ENCODE data around the gene CDC73.

The CDC73 gene

DNA sequence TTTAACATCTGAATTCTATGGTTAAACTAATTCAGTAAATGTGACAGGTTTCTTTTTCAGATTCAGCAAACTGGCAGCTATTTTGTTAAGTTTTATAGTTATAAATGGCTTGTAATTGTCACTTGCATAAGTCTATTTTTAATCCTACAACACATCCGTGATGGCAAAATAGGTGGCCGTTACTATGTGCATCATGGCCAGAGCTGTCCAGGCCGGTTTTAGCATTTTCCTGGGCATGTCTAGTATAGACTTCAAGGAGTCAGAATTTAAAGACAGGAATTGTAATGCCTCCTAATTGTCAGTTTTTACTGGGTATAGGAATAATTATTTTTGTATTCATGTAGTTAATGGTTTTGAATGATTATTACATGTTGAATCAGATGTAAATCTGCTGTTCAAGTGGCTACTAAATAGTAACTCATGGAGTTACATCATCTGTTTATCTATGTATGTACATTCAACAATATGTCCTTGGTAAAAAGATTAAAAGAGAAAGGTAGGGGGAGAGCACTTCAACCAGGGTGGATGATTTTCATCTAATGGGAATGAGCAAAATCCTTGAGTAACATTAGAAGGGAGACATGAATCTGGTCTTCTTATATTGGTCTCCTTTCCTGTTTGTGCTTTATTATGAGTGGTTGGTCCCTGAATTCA lies 67.7 kb downstream of the CDC73 start:
- no peak for TF ChIP-seq ZNF70 (CRISPR knock-in tag; IDR thresholded peaks at IDR 0.05)
- TF ChIP-seq ZNF565 (CRISPR knock-in tag; conservative IDR thresholded peaks at IDR 0.05; ENCODE audit: low read depth): no peak
- TF ChIP-seq BACH2 (CRISPR knock-in tag; IDR thresholded peaks at IDR 0.05; ENCODE audit: borderline replicate concordance): no peak
- TF ChIP-seq, protein P1, sequence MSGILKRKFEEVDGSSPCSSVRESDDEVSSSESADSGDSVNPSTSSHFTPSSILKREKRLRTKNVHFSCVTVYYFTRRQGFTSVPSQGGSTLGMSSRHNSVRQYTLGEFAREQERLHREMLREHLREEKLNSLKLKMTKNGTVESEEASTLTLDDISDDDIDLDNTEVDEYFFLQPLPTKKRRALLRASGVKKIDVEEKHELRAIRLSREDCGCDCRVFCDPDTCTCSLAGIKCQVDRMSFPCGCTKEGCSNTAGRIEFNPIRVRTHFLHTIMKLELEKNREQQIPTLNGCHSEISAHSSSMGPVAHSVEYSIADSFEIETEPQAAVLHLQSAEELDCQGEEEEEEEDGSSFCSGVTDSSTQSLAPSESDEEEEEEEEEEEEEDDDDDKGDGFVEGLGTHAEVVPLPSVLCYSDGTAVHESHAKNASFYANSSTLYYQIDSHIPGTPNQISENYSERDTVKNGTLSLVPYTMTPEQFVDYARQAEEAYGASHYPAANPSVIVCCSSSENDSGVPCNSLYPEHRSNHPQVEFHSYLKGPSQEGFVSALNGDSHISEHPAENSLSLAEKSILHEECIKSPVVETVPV (CRISPR knock-in tag; IDR thresholded peaks at IDR 0.05): no peak
- TF ChIP-seq ESRRG (CRISPR knock-in tag; IDR thresholded peaks at IDR 0.05): no peak
- ATAC-seq: no peak

DNA sequence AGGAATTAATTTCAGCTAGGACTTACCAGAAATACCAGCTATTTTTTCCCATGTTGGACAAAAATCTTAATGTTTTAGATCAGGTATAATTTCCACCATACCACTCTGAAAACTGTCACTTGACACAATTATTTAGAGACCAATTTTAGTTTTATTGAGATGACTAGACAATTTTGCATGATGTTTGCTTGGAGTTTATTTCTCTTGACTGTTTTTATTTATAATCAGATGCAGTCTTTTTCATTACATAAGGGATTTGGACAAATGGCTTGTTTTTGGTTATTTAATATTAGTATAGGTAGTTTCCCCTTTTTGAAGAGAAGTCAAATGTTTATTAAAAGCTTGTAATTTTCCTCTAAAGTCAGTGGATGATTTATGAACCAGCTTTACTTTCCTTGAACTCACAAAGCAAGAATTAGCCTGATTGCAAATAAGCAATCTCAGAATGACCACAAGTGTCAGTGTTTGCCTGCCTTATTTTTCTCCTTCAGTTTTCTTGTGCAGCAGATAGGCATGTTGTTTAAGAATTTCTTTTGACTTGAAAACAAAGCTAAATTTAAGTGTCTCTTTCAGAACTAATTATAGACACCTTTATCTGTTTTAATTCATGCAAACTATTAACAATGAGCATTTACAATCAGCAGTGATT lies 68.4 kb downstream of the CDC73 start:
- ATAC-seq: peak; percentile 42; the same call in 2 of the 3 replicates
- TF ChIP-seq, protein P2, sequence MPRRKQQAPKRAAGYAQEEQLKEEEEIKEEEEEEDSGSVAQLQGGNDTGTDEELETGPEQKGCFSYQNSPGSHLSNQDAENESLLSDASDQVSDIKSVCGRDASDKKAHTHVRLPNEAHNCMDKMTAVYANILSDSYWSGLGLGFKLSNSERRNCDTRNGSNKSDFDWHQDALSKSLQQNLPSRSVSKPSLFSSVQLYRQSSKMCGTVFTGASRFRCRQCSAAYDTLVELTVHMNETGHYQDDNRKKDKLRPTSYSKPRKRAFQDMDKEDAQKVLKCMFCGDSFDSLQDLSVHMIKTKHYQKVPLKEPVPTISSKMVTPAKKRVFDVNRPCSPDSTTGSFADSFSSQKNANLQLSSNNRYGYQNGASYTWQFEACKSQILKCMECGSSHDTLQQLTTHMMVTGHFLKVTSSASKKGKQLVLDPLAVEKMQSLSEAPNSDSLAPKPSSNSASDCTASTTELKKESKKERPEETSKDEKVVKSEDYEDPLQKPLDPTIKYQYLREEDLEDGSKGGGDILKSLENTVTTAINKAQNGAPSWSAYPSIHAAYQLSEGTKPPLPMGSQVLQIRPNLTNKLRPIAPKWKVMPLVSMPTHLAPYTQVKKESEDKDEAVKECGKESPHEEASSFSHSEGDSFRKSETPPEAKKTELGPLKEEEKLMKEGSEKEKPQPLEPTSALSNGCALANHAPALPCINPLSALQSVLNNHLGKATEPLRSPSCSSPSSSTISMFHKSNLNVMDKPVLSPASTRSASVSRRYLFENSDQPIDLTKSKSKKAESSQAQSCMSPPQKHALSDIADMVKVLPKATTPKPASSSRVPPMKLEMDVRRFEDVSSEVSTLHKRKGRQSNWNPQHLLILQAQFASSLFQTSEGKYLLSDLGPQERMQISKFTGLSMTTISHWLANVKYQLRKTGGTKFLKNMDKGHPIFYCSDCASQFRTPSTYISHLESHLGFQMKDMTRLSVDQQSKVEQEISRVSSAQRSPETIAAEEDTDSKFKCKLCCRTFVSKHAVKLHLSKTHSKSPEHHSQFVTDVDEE (CRISPR knock-in tag; IDR thresholded peaks at IDR 0.05): no peak
- TF ChIP-seq, protein P3, sequence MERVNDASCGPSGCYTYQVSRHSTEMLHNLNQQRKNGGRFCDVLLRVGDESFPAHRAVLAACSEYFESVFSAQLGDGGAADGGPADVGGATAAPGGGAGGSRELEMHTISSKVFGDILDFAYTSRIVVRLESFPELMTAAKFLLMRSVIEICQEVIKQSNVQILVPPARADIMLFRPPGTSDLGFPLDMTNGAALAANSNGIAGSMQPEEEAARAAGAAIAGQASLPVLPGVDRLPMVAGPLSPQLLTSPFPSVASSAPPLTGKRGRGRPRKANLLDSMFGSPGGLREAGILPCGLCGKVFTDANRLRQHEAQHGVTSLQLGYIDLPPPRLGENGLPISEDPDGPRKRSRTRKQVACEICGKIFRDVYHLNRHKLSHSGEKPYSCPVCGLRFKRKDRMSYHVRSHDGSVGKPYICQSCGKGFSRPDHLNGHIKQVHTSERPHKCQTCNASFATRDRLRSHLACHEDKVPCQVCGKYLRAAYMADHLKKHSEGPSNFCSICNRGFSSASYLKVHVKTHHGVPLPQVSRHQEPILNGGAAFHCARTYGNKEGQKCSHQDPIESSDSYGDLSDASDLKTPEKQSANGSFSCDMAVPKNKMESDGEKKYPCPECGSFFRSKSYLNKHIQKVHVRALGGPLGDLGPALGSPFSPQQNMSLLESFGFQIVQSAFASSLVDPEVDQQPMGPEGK (CRISPR knock-in tag; IDR thresholded peaks at IDR 0.05; ENCODE audit: borderline replicate concordance): no peak
- TF ChIP-seq PPARA (CRISPR knock-in tag; IDR thresholded peaks at IDR 0.05; ENCODE audit: borderline replicate concordance) (no peak), TCF4 (CRISPR knock-in tag; IDR thresholded peaks at IDR 0.05; ENCODE audit: borderline replicate concordance) (no peak), ZNF70 (CRISPR knock-in tag; IDR thresholded peaks at IDR 0.05) (no peak)

DNA sequence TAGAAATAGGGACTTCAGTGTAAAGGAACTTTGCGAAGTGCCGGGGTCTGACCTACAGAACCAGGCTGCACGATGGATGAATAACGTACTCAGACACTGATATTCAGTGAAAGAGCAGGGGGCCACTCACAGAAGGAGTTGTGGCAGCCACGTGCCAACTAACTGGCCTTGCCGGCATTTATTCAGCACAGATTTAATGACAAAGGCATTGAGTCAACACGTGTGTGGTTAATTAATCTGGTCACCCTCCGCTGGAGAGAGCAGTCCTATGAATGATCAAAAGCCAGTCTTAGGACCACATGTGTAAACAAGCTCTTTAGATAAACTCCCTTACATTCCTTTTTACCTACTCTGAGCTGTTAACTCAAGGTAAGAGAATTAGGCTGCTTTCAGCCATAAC lies 70.8 kb downstream of the CDC73 start:
- ATAC-seq: no peak
- no peak for TF ChIP-seq GLIS3 (CRISPR knock-in tag; IDR thresholded peaks at IDR 0.05)
- TF ChIP-seq PPARA (CRISPR knock-in tag; IDR thresholded peaks at IDR 0.05; ENCODE audit: borderline replicate concordance): no peak
- no peak for TF ChIP-seq BACH2 (CRISPR knock-in tag; IDR thresholded peaks at IDR 0.05; ENCODE audit: borderline replicate concordance)
- TF ChIP-seq, protein P4, sequence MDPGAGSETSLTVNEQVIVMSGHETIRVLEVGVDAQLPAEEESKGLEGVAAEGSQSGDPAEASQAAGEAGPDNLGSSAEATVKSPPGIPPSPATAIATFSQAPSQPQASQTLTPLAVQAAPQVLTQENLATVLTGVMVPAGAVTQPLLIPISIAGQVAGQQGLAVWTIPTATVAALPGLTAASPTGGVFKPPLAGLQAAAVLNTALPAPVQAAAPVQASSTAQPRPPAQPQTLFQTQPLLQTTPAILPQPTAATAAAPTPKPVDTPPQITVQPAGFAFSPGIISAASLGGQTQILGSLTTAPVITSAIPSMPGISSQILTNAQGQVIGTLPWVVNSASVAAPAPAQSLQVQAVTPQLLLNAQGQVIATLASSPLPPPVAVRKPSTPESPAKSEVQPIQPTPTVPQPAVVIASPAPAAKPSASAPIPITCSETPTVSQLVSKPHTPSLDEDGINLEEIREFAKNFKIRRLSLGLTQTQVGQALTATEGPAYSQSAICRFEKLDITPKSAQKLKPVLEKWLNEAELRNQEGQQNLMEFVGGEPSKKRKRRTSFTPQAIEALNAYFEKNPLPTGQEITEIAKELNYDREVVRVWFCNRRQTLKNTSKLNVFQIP (CRISPR knock-in tag; IDR thresholded peaks at IDR 0.05; ENCODE audit: borderline replicate concordance, low read depth): no peak
- TF ChIP-seq ESRRG (CRISPR knock-in tag; IDR thresholded peaks at IDR 0.05): no peak
- no peak for TF ChIP-seq ZNF8 (CRISPR knock-in tag; IDR thresholded peaks at IDR 0.05)
- TF ChIP-seq TCF4 (CRISPR knock-in tag; IDR thresholded peaks at IDR 0.05; ENCODE audit: borderline replicate concordance): no peak

DNA sequence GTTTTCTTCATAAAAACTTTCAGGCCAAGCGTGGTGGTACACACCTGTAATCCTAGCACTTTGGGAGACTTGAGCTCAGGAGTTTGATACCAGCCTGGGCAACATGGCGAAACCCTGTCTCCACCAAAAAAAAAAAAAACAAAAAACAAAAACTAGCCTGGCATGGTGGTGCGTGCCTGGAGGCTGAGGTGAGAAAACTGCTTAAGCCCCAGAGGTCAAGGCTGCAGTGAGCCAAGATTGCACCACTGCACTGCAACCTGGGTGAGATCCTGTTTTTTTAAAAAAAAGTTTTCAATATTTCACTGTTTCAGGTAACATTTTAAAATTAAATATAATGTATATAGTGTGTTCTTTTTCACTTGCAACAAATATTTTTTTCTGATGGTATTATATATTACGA lies 78.1 kb downstream of the CDC73 start:
- no peak for TF ChIP-seq SNAI2 (CRISPR knock-in tag; IDR thresholded peaks at IDR 0.05)
- ATAC-seq: no peak

DNA sequence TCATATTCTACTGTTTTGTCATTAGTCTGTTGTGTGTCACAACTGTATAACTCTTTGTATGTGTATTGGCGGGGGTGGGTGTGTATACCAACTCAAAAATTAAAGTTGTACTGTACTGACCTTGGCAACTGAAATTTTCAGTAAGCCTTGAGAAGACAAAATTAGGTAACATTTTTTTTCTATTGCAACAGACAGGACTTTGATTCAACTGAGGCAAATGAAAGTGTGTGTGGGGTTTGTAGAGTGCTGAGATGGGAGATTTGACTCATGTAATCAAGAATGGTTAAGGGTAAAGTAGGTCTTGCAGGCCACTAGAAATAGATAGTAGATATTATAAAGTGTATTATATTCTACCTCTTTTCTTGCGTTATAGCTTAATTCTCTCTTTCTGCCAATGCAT lies 79.2 kb downstream of the CDC73 start:
- no peak for ATAC-seq
- TF ChIP-seq ZC3H10 (CRISPR knock-in tag; IDR thresholded peaks at IDR 0.05) (no peak), ZNF8 (CRISPR knock-in tag; IDR thresholded peaks at IDR 0.05) (no peak), SNAI2 (CRISPR knock-in tag; IDR thresholded peaks at IDR 0.05) (no peak), OSR1 (CRISPR knock-in tag; IDR thresholded peaks at IDR 0.05) (no peak), GLIS3 (CRISPR knock-in tag; IDR thresholded peaks at IDR 0.05) (no peak)
- TF ChIP-seq, protein P4 (CRISPR knock-in tag; IDR thresholded peaks at IDR 0.05; ENCODE audit: borderline replicate concordance, low read depth): no peak
- TF ChIP-seq, protein P1 (CRISPR knock-in tag; IDR thresholded peaks at IDR 0.05): no peak
- TF ChIP-seq, protein P5, sequence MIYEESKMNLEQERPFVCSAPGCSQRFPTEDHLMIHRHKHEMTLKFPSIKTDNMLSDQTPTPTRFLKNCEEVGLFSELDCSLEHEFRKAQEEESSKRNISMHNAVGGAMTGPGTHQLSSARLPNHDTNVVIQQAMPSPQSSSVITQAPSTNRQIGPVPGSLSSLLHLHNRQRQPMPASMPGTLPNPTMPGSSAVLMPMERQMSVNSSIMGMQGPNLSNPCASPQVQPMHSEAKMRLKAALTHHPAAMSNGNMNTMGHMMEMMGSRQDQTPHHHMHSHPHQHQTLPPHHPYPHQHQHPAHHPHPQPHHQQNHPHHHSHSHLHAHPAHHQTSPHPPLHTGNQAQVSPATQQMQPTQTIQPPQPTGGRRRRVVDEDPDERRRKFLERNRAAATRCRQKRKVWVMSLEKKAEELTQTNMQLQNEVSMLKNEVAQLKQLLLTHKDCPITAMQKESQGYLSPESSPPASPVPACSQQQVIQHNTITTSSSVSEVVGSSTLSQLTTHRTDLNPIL (CRISPR knock-in tag; IDR thresholded peaks at IDR 0.05; ENCODE audit: low read depth): no peak

Data from SK-N-SH treated with all-trans-retinoic acid at 6 μM for 48 hours (cell line).